ENCODE data around the gene MICAL3. TPM values are rescaled to one million over a fixed set of nuclear protein-coding genes. Genes with fewer than 3 reads are reported as not detected.

MICAL3 gene
- total RNA-seq, 1 donor from 2014 or later = 54.8 TPM

- no peak overlapping the region for H3K27ac Mint-ChIP-seq
- no peaks in the 10 kb centered on the region for H3K9me3 Mint-ChIP-seq (ENCODE audit: low read depth)
- H3K27me3 Mint-ChIP-seq = no peaks in the 10 kb centered on the region
- DNase-seq (ENCODE audit: low spot score, unreplicated experiment) = no peak
- H3K4me3 Mint-ChIP-seq (ENCODE audit: low read depth) = no peak overlapping the region
- TF ChIP-seq, protein P1, sequence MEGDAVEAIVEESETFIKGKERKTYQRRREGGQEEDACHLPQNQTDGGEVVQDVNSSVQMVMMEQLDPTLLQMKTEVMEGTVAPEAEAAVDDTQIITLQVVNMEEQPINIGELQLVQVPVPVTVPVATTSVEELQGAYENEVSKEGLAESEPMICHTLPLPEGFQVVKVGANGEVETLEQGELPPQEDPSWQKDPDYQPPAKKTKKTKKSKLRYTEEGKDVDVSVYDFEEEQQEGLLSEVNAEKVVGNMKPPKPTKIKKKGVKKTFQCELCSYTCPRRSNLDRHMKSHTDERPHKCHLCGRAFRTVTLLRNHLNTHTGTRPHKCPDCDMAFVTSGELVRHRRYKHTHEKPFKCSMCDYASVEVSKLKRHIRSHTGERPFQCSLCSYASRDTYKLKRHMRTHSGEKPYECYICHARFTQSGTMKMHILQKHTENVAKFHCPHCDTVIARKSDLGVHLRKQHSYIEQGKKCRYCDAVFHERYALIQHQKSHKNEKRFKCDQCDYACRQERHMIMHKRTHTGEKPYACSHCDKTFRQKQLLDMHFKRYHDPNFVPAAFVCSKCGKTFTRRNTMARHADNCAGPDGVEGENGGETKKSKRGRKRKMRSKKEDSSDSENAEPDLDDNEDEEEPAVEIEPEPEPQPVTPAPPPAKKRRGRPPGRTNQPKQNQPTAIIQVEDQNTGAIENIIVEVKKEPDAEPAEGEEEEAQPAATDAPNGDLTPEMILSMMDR (IDR thresholded peaks at IDR 0.05; ENCODE audit: unreplicated experiment) = no peak
- peaks cover 2% of the 10 kb centered on the region for H3K36me3 Mint-ChIP-seq (ENCODE audit: insufficient read depth)
- H3K4me1 Mint-ChIP-seq (ENCODE audit: low read depth) = no peaks in the 10 kb centered on the region
Observed at GRCh38 chr22:17872471-17872870, 151.9 kb downstream of the MICAL3 start.

DNA sequence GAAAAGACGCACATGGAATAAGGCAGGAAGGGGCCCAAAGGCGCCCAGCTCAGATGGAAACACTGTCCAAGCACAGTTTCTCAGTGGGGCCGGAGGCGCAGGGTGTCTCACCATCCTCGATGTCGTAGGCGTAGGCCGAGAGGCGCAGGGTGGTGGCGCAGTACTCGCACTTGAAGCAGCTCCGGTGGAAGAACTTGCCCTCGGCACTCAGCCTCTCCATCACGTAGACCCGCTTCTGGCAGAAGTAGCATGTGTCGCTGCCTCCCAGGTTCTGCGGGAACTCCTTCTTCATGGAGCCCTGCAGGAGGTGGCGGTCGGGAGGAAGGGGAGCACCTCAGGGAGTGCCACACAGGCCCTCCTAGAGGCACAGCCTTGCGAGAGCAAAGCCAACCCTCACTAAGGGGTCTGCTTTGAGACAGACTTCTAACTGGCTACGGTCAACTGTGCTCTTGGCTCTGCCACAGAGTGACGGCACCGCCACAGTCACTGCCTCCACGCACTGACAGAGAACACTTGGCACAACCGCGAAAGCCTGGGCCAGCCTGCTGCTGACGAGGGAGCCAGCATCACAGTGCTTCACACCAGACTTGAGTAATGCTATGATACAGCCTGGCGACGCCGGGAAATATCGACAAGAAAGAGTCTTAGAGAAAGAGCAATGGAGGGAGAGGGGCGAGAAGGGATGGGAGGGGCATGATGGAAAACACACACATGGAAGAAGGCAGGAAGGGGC lies 152.5 kb downstream of the MICAL3 start:
- no peaks in the 10 kb centered on the region for H3K4me1 Mint-ChIP-seq (ENCODE audit: low read depth)
- no peak overlapping the region for H3K4me3 Mint-ChIP-seq (ENCODE audit: low read depth)
- peaks cover 2% of the 10 kb centered on the region for H3K36me3 Mint-ChIP-seq (ENCODE audit: insufficient read depth)
- no peaks in the 10 kb centered on the region for H3K9me3 Mint-ChIP-seq (ENCODE audit: low read depth)
- no peak overlapping the region for H3K27ac Mint-ChIP-seq
- no peaks in the 10 kb centered on the region for H3K27me3 Mint-ChIP-seq
- DNase-seq (ENCODE audit: low spot score, unreplicated experiment) = no peak
- TF ChIP-seq, protein P1 (IDR thresholded peaks at IDR 0.05; ENCODE audit: unreplicated experiment) = no peak

DNA sequence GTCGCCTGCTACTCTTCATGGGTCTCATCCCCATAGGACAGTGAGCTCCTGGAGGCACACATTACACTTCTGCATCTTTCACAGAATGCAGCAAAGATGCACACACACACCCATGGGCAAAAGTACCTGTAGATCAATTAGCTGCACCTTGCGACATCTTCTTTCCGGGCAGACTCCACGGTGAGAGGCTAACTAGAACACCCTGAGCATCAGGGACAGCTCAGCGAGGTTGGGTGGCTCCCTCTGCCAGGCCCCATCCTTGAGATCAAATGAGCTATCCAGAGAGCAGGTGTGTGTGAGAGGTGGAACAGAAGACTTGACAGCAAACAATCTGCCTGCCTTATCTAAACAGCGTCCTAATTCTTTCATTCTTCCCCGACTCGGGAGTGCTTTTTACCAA lies 154.0 kb downstream of the MICAL3 start:
- Mint-ChIP-seq H3K27me3 (no peaks in the 10 kb centered on the region), H3K4me3 (ENCODE audit: low read depth) (no peak overlapping the region), H3K36me3 (ENCODE audit: insufficient read depth) (peaks cover 2% of the 10 kb centered on the region), H3K9me3 (ENCODE audit: low read depth) (no peaks in the 10 kb centered on the region), H3K4me1 (ENCODE audit: low read depth) (no peaks in the 10 kb centered on the region), H3K27ac (peak overlapping the region; percentile 9)
- TF ChIP-seq, protein P1 (IDR thresholded peaks at IDR 0.05; ENCODE audit: unreplicated experiment) = no peak
- no peak for DNase-seq (ENCODE audit: low spot score, unreplicated experiment)

GRCh38 chr22:17869285-17870096 lies 154.9 kb downstream of the MICAL3 start:
- no peak for DNase-seq (ENCODE audit: low spot score, unreplicated experiment)
- Mint-ChIP-seq H3K36me3 (ENCODE audit: insufficient read depth) (peaks cover 2% of the 10 kb centered on the region), H3K27me3 (no peaks in the 10 kb centered on the region), H3K27ac (no peak overlapping the region), H3K4me3 (ENCODE audit: low read depth) (no peak overlapping the region), H3K4me1 (ENCODE audit: low read depth) (no peaks in the 10 kb centered on the region), H3K9me3 (ENCODE audit: low read depth) (no peaks in the 10 kb centered on the region)
- TF ChIP-seq, protein P1 (IDR thresholded peaks at IDR 0.05; ENCODE audit: unreplicated experiment) = no peak

DNA sequence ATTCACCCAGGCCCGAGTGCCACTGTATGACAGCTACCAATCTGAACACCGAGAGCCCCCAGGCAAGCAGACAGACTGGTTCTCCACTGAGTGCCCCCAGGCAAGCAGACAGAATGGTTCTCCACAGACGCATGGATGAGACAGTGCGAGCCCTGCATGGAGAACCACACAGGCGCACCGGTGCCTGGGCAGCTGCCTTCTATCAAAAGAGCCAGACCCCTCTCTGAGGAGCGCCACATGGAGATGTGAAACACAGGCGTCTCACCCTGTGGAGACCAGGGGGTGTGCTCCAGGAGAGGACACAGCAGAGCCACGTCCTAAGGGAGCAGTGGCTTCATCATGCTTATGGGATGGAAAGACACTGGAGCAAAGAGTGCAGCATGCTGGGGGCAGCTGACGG lies 155.6 kb downstream of the MICAL3 start:
- TF ChIP-seq, protein P1 (IDR thresholded peaks at IDR 0.05; ENCODE audit: unreplicated experiment) = no peak
- Mint-ChIP-seq H3K9me3 (ENCODE audit: low read depth) (no peaks in the 10 kb centered on the region), H3K36me3 (ENCODE audit: insufficient read depth) (peaks cover 2% of the 10 kb centered on the region), H3K27ac (no peak overlapping the region), H3K4me3 (ENCODE audit: low read depth) (no peak overlapping the region), H3K4me1 (ENCODE audit: low read depth) (no peaks in the 10 kb centered on the region), H3K27me3 (no peaks in the 10 kb centered on the region)
- no peak for DNase-seq (ENCODE audit: low spot score, unreplicated experiment)
